ENCODE results near the gene STPG3.
A peak's percentile ranks its signal among the peaks of the same experiment; 100 is the strongest.
"Not testable (repeated sequence)": the region's sequence is repeated elsewhere in the genome, so short reads cannot be mapped to it uniquely, and the experiment has no call there.

Gene STPG3

DNA sequence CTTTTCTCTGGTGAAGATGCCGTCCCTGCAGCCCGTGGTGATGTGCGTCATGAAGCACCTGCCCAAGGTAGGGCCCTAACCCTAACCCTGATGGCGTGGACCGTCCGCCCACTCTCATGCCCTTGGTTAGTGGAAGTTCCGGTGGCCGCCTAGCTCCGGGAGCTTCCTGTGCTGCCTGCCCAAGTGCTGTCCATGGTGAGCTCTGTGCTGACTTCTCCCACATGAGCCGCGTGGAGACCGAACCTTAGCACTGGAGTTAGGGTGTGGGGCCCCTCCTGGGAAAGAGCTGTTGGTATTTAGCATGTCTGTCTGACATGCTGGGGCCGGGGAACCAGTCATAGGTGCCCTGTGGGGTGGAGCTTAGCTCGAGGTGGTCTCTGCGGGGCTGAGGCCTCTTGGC is 5.3 kb downstream of the STPG3 start:
- Histone ChIP-seq H3K36me3 (peaks cover 19% of the 10 kb centered on the region), H3K4me3 (ENCODE audit: low read depth, low read length) (peak overlapping the region; percentile 93), H3K27me3 (no peaks in the 10 kb centered on the region), H3K9me3 (no peaks in the 10 kb centered on the region), H3K4me1 (peaks cover 4% of the 10 kb centered on the region)
- TF ChIP-seq, protein P1, sequence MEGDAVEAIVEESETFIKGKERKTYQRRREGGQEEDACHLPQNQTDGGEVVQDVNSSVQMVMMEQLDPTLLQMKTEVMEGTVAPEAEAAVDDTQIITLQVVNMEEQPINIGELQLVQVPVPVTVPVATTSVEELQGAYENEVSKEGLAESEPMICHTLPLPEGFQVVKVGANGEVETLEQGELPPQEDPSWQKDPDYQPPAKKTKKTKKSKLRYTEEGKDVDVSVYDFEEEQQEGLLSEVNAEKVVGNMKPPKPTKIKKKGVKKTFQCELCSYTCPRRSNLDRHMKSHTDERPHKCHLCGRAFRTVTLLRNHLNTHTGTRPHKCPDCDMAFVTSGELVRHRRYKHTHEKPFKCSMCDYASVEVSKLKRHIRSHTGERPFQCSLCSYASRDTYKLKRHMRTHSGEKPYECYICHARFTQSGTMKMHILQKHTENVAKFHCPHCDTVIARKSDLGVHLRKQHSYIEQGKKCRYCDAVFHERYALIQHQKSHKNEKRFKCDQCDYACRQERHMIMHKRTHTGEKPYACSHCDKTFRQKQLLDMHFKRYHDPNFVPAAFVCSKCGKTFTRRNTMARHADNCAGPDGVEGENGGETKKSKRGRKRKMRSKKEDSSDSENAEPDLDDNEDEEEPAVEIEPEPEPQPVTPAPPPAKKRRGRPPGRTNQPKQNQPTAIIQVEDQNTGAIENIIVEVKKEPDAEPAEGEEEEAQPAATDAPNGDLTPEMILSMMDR (IDR thresholded peaks at IDR 0.05; ENCODE audit: low read depth, low read length) = no peak
- no peak for DNase-seq

DNA sequence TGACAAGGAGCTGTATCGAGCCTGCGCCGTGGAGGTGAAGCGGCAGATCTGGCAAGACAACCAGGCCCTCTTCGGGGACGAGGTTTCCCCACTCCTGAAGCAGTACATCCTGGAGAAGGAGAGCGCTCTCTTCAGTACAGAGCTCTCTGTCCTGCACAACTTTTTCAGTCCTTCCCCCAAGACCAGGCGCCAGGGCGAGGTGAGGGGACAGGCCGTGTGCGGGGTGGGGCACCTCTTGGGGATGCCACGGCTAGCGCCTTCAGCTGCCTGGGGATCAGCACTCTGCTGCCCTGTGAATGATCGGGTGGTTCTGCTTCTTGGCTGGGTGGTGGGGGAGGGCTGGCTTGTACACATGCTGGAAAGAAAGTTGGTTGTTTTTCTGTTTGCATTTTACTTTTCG is 5.8 kb downstream of the STPG3 start:
- no peaks in the 10 kb centered on the region for H3K9me3 ChIP-seq
- H3K4me3 ChIP-seq (ENCODE audit: low read depth, low read length) = no peak overlapping the region; the same call in 1 of the 2 replicates
- DNase-seq = no peak
- H3K27me3 ChIP-seq = no peaks in the 10 kb centered on the region
- peaks cover 19% of the 10 kb centered on the region for H3K36me3 ChIP-seq
- TF ChIP-seq, protein P1 (IDR thresholded peaks at IDR 0.05; ENCODE audit: low read depth, low read length) = no peak
- peaks cover 4% of the 10 kb centered on the region for H3K4me1 ChIP-seq

DNA sequence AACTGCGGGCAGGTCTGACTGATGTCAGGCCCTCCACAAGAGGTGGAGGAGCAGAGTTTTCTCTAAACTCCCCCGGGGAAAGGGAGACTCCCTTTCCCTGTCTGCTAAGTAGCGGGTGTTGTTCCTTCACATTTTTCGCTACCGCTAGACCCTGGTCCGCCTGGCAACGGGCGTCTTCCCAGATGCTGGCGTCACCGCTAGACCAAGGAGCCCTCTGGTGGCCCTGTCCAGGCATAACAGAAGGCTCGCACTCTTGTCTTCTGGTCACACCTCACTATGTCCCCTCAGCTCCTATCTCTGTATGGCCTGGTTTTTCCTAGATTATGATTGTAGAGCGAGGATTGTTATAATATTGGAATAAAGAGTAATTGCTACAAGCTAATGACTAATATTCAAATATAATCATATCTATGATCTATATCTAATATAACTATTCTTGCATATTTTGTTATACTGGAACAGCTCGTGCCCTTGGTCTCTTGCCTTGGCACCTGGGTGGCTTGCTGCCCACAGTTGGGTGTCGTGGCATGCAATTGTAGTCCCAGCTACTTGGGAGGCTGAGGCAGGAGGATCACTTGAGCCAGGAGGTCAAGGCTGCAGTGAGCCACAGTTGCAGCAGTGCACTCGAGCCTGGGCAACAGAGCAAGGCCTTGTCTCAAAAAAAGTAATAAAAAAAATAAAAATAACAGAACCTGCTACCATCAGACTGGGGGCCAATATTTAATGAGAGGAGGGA is 11.3 kb downstream of the STPG3 start:
- H3K4me3 ChIP-seq (ENCODE audit: low read depth, low read length); H3K4me1 ChIP-seq; H3K9me3 ChIP-seq; H3K27me3 ChIP-seq: not testable (repeated sequence)
- peak; percentile 54 for DNase-seq
- H3K36me3 ChIP-seq = peaks cover 30% of the 10 kb centered on the region
- TF ChIP-seq, protein P1 (IDR thresholded peaks at IDR 0.05; ENCODE audit: low read depth, low read length) = peak; percentile 47

DNA sequence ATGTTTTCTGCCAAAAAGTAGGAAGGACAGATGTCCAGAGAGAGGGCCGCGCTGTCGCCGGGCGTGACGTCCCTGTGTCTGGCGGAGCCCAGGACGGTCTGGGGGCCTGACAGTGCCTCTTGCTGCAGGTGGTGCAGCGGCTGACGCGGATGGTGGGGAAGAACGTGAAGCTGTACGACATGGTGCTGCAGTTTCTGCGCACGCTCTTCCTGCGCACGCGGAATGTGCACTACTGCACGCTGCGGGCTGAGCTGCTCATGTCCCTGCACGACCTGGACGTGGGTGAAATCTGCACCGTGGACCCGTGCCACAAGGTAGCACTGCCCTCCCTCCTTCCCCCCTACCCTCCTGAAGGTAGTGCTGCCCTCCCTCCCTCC is 11.8 kb downstream of the STPG3 start:
- DNase-seq = no peak
- no peaks in the 10 kb centered on the region for H3K9me3 ChIP-seq

DNA sequence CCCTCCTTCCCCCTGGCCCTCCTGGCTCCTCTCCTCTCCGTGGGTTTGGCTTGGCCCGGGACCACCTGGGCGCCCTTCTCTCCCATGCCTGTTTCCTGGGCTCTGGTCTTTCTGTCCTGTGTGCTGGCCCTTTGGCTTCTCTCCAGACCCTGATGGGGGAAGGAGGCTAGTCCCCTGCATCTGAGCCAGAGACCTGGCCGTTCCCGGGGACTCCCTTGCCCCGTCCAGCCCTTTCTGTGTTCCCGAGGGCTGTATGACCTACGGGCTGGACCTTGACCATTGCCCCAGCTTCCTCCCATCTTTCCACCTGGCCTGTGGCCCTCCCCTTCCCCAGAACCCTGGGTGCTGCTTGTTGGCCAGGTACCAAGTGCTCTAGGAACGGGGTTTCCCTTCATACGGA is 12.4 kb downstream of the STPG3 start:
- DNase-seq = no peak
- Histone ChIP-seq H3K27me3 (no peaks in the 10 kb centered on the region), H3K4me1 (no peaks in the 10 kb centered on the region), H3K9me3 (no peaks in the 10 kb centered on the region), H3K36me3 (peaks cover 37% of the 10 kb centered on the region), H3K4me3 (ENCODE audit: low read depth, low read length) (no peak overlapping the region)
- TF ChIP-seq, protein P1 (IDR thresholded peaks at IDR 0.05; ENCODE audit: low read depth, low read length) = no peak

More for the DNA sequence above, 11.8 kb downstream of the STPG3 start:
- Histone ChIP-seq H3K27me3 (no peaks in the 10 kb centered on the region), H3K36me3 (peaks cover 33% of the 10 kb centered on the region), H3K4me3 (ENCODE audit: low read depth, low read length) (no peak overlapping the region), H3K4me1 (no peaks in the 10 kb centered on the region)
- TF ChIP-seq, protein P1 (IDR thresholded peaks at IDR 0.05; ENCODE audit: low read depth, low read length) = no peak

DNA sequence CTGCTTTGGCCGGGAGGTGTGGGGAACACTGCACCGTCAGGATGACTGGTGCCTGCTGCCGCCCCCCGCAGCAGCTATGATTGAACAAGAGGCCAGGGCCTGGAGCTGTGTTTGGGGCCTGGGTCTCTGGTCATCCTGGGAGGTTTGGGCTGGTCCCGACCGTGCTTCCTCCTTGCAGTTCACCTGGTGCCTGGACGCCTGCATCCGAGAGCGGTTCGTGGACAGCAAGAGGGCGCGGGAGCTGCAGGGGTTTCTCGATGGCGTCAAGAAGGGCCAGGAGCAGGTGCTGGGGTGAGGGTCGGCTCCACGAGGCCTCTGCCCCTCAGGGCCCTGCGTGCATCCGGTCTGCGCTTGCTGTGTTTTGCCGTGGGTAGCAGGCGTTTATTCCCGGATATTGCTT is 13.0 kb downstream of the STPG3 start:
- no peaks in the 10 kb centered on the region for H3K27me3 ChIP-seq
- H3K4me1 ChIP-seq = no peaks in the 10 kb centered on the region
- H3K36me3 ChIP-seq = peaks cover 36% of the 10 kb centered on the region
- TF ChIP-seq, protein P1 (IDR thresholded peaks at IDR 0.05; ENCODE audit: low read depth, low read length) = no peak
- no peak for DNase-seq
- H3K9me3 ChIP-seq = no peaks in the 10 kb centered on the region
- no peak overlapping the region for H3K4me3 ChIP-seq (ENCODE audit: low read depth, low read length)

Measured in BE2C (cell line).